Stimulated activated CD4-positive, alpha-beta T cell treated with anti-CD3 and anti-CD28 coated beads, Interleukin-12 subunit alpha, Interleukin-12 subunit beta, amount 100 ng/mL, for 4 hours (primary cell): Measurements from ENCODE around the gene PNPLA7.
"Not testable (repeated sequence)": the region's sequence is repeated elsewhere in the genome, so short reads cannot be mapped to it uniquely, and the experiment has no call there.

Experiments used
- DNase-seq: peaks from one replicate; pipeline ENCODE4 v3.0.0-alpha.2; 2020

PNPLA7 gene

DNA sequence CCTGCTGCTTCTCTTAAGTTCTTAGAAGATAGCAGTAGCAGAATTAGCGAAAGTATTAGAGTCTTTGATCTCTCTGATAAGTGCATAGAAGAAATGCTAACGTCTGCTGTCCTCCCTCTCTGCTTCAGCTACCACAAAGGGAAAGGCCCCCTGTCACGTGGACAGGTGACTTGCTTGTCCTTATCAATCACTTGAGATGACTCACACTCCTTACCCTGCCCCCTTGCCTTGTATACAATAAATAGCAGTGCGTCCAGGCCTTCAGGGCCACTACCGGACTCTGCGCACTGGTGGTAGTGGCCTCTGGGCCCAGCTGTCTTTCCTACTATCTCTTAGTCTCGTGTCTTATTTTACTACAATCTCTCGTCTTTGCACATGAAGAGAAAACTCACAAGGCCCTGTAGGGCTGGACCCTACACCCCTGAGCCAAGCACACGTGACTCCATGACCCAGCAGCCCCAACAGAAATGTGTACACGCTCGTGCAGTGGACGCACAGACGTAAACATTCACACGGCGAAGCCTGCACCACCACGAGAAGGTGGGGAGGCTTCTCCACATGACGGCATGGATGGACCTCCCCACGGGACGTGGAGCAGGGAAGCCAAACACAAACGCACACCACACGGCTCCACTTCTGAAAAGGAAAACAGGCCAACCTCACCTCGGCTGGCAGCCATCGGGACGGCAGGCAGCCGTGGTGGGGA is 38.3 kb downstream of the PNPLA7 start:
- no peak for DNase-seq

DNA sequence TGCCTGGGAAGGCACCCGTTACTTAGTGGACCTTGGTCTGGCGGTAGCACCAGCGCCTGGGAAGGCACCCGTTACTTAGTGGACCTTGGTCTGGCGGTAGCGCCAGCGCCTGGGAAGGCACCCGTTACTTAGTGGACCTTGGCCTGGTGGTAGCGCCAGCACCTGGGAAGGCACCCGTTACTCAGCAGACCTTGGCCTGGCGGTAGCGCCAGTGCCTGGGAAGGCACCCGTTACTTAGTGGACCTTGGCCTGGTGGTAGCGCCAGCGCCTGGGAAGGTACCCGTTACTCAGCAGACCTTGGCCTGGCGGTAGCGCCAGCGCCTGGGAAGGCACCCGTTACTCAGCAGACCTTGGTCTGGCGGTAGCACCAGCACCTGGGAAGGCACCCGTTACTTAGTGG is 39.1 kb downstream of the PNPLA7 start:
- not testable (repeated sequence) for DNase-seq

DNA sequence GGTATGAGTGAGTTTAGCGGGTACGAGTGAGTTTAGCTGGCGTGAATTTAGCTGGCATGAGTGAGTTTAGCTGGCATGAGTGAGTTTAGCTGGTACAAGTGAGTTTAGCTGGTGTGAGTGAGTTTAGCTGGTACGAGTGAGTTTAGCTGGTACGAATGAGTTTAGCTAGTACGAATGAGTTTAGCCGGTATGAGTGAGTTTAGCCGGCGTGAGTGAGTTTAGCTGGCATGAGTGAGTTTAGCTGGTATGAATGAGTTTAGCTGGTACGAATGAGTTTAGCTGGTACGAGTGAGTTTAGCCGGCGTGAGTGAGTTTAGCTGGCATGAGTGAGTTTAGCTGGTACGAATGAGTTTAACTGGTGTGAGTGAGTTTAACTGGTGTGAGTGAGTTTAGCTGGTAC is 41.0 kb downstream of the PNPLA7 start:
- DNase-seq = no peak

DNA sequence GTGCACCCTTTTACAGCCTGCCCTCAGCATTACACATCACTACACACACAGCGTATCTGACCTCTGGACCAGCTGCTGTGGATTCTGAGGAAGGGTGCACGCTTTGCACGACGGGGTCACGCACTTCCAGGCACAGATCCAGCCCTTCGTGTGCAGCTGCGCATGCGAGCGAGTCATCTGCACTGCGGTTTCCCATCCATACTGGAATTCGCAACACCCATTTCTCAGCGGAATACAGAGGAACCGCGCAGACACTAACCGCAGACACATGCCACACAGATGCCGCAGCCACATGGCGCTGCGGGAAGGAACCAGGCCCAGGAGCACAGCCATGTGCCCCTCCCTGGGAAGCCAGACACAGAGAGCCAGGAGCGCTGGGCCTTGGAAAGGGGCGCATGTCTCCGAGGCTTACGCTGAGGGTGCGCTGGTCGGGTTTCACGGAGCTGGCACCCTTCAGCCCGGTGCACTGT is 43.5 kb downstream of the PNPLA7 start:
- DNase-seq = no peak

DNA sequence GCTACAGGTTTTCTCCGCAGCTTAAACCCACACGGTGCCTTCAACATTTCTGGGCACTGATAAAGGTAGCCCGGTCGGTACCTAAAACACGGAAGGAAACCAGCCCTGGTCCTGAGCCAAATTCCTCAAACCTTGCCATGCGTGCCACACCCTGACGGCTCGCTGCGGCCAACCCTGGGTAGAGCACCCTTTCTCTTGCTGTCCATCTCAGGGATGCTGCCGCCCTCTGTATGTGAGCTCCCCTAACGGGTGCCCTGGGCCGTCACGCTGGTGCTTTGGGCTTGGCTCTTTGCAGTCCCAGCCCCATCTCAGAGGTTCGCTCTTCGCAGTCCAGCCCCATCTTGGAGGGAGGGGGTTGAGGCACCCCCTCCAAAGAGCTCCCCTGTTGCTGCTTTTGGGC is 43.9 kb downstream of the PNPLA7 start:
- DNase-seq = no peak

DNA sequence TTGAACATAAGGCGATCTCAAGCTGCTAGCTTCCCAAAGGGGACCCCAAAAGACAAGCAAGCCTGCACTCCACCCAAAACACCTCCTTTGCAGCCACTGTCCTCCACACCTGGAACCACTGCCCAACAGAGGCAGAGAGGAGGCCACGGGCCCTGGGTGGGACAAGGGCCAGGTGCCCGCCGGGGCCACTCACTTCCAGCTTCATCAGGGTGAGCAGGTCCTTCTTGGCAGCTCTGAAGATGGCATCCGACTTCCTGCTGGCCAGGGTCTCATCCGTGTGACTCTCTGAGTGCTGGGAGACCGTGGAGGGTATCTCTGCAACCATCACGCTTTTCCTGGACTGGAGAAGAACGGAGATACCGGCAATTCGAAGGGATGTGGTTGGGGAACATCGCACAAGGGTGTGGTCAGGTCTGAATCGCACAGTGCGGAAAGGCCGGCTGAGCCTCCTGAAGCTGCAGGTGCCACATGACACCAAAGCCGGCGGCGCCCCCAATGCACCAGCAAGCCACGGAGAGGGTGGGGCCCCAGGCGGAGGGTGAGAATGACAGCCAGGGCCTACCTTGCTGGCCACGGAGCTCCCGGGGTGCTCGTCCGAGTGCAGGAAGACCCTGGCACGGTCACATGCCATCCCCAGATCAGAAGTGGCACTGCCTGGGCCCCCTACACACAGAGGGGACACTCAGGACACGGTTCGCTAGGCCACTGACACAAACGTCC is 44.6 kb downstream of the PNPLA7 start:
- DNase-seq = no peak

DNA sequence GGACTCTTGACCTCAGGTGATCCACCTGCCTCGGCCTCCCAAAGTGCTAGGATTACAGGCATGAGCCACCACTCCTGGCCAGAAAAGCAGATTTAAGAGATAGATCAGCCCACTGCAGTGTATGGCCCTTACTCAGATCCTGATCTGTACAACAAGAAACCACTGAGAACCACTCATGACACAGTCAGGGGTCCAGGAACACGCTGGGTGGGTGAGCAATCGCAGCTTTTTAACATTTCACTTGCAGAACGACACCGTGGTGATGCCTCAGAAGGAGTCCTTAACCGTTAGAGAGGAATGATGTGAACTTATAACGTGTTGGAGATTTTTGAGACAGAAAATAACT is 45.8 kb downstream of the PNPLA7 start:
- no peak for DNase-seq

DNA sequence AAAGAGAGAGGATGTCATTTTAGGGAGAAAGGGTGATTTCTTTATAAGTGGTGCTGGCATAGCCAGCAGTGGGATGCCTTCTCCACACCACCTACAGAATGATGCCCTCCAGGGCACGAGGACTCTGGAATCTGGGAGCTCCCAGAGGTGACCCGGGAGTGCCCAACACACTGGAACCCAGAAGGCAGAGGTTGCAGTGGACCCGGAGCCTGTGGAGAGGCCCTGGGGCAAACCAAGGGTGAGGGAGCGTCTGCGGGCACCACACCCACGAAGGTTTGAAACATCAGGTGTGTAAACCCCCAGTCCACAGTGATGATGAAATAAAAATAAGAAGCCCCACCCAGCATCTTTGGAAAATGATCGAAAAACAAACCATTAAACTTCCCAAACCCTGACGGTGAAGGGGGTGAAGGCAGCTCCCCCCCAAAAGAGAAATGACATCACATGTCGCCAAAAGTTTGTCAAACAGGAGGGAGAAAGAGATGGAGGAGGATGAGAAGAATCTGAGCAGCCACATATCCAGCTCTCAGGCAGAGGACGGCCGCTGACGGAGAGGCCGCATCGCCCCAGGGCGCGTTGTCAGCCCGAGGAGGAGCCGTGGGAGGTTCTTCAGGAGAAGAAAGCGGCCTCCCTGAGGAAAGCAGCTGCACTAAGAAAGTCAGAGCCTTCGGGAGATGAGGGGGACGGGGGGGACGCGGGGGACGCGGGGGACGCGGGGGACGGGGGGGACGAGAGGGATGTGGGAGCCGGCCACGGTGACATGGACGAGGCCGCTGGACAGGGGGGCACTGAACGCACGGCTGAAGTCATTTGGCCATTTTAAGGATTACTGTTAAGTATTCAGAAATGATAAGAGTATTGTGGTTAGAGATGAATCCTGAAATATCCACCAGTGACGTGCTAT is 47.9 kb downstream of the PNPLA7 start:
- DNase-seq = no peak

DNA sequence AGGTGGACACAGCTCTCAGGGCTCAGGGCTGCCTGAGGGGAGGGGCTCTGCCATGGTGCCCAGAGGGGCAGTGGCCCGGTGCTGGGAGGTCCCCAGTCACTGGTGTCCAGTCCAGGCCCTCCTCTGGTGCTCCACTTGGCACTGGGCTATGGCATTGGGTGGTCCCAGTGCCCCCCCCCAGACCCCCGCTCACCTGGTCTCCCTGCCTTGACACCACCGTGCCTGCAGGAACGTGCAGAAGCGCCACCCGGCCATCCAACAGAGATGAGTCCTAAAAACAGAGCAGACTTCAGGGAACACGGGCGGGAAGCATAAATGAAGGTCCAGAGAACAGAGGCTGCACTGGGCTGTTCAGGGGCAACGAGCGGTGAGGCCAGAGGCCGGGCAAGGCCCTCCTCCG is 48.7 kb downstream of the PNPLA7 start:
- no peak for DNase-seq

DNA sequence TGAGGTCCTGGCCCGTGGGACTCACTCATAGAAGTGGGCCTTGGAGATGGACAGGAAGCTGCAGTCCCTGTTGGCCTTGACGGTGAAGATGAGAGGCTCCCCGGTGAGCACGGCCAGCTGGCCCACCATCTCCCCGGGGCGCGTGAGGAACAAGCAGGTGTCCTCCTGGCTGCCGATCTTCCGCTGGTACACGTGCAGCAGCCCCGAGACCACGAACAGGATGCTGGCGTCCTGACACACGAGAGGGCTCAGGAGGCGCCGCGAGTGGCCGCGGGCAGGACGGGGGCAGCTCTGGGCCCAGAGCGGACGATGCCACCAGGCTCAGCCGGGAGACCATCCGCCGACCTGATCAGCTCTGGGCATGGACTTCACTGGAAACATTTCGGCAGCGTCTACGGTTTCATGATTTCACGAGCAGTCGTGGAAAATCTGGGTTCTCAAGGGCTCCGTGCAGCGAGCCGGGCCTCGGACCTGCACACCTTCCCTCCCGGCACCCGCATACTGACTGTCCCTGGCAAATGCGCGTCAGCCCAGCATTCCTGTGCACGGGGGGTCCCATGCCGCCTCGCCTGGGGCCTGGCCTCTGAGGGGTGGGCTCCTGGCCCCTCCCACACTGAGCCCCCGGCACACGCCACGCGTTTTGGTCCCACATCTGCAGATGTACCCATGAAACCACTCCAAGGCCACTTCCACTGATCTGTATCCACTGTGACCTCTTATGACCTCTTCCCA is 49.4 kb downstream of the PNPLA7 start:
- no peak for DNase-seq

DNA sequence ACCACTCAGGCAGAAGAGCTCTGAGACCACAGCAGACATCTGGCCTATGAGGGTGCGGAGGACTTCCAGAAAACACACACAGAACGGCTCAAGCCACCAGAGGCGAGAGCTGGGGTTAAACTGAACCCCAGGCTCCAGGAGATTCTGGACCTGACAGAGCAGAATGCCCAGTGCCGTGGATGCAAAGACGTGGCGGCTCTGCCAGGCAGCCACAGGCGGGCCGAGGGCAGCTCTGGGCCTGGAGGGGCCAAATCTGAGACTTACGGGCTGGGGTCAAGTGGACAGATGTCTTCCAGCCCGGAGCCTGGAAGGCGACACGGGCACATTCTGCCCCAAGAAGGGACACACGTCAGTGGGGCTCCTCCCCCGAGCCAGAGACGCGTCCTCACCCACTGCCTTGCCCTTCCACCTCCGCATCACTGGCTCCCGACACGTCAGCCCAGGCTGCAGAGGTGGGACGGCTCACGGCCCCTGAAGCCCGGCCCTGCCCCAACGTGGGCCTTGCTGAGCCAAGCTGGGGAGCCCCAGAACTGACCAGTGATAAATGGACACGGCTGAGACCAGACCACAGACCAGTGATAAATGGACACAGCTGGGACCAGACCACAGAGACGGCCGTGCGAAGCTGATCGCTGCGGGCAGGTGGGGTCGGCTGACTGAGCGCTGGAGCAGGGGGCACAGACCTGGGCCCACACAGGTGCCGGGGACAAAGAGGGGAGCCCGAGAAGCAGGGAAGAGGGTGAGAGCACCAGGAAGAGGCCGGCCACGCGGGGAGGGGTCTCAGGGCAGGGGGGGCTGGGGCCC is 50.1 kb downstream of the PNPLA7 start:
- DNase-seq = no peak

DNA sequence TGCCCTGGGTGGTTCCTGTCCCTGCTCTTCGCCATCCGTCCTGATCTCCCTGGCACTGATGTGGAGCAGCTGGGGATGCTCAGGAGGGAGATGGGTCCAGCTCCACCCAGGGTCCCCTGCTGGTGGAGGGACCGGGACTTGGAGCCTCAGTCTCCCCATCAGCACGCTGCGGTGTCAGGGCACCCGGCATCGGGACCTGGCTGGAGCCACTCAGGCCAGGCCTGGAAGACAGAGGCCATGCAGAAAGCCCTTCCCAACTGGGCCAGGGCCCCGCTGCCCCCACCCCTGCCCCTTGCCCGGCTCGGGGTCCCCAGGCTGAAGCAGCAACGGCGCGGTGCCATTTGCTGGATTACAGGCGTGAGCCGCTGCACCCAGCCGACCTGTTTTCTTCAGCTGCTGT is 50.8 kb downstream of the PNPLA7 start:
- no peak for DNase-seq

DNA sequence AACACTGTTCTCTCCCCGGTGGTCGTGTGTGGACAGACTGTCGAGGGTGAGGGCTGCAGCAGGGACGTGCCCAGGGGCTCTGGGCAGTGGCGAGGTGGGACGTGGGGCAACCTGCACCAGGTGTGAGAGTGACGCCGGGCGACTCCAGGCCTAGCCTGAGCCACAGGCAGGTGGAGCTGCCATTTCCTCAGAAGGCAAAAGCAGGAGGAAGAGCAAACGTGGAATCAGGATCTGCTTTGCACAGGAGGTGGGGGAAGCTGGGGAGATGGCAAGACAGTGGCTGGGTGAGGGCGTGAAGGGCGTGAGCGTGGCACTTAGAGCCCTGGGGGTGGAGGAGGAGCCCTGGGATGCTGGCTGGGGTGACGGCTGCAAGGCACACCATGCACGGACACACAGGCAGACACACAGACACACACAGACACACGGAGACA is 51.5 kb downstream of the PNPLA7 start:
- DNase-seq = no peak

DNA sequence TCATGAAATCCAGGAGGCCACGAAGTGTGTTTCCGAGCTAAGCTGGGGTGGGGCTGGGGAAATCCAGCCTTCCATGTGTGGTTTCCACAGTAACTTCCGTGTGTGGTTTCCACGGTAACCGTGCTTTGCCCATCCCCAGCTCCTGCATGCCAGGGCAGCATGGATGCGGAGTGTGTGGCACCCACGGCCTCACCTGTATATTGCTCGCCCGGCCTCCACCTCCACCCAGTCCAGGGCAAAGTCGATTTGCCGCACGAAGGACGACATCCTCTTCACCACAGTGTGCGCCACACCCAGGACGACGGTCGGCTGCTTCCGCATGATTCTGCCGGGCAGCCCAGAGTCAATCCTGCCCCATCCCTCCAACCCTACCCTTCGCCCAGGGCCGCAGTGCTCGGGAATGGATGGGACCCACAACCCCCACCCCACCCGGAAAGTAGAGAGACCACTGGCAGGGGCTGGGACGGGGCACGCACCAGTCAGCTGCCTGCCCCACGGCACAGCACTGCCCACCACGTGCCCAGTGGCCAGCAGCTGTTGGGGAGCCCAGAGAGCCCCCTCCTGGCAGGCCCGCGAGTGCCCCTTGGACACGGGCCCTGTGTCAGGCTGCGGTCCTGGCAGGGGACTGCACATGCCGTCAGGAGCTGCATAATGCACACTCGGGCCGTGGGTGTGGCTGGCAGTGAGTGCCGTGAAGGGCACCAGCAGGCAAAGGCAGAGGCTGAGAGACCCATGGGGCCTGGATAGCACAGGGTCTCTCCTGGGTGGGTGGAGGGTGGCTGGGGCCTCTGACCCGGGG is 52.1 kb downstream of the PNPLA7 start:
- no peak for DNase-seq

DNA sequence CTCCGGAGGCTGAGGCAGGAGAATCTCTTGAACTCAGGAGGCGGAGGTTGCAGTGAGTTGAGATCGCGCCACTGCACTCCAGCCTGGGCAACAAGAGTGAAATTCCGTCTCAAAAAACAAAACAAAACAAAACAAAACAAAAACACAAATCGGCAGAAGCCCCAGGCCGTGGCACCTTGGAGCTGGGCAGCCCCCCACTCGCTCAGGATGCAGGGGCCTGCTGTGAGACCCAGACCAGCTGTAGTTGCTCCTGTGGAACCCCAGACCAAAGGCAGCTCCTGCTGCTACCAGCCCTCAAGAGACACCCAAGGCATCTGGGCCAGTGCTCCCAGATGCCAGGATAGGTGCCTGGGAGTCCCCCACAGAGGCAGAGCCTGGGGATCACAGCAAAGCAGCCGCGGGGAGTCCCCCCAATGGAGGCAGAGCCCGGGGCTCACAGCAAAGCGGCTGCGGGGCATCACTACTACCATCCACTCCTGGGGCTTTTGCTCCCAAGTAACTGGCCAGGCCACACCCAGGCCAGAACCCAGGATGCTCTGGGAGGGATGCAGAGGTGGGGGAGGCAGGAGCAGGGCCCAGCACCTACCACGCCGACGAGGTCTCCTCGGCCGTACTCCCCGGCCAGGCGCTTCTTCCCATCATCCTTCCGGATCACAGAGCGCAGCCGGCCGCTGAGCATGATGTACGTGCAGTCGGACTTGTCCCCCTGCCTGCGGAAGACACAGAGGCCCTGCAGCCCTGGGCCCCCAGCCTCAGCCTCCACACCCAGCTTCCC is 53.4 kb downstream of the PNPLA7 start:
- no peak for DNase-seq

DNA sequence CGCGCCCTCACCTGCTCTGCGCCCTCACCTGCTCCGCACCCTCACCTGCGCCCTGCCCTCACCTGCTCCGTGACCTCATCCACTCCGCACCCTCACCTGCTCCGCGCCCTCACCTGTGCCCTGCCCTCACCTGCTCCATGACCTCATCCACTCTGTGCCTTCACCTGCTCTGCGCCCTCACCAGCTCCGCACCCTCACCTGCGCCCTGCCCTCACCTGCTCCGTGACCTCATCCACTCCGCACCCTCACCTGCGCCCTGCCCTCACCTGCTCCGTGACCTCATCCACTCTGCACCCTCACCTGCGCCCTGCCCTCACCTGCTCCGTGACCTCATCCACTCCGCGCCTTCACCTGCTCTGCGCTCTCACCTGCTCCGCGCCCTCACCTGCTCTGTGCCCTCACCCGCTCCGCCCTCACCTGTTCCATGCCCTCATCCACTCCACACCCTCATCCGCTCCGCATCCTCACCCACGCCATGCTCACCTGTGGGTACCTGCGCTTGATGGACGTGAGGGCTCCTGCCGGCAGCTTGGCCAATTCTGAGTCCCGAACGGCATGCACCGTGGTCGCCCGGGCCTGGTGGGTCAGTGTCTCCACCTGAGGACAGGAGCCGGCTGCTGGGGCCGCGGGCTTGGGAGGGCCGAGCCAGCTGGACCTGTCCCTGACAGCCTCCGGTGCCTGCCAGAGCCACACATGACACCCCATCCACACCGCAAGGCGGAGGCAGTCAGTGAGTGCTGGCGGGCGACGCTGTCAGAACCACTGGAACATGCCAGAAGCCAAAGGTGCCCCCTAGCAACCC is 55.5 kb downstream of the PNPLA7 start:
- no peak for DNase-seq

DNA sequence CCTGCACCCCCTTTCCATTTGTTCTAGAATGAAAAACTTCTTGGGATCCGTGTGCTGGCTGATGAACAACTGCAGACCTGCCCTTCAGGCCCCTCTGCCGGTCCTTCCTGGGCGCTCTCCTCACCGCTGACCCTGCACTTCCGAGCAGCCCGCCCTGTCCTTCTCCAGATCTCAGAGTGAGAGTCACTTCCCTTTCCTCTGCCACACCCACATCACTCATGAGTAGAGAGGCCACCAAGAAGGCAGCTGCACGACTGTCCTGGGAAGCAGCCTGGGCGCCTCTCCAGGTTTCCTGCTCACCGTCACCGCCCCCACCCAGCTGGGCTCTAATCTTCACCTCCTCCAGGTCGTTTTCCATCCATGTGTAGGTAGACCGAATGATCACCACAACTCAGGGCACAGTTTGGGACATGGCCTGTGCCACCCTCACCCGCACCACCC is 56.1 kb downstream of the PNPLA7 start:
- no peak for DNase-seq

DNA sequence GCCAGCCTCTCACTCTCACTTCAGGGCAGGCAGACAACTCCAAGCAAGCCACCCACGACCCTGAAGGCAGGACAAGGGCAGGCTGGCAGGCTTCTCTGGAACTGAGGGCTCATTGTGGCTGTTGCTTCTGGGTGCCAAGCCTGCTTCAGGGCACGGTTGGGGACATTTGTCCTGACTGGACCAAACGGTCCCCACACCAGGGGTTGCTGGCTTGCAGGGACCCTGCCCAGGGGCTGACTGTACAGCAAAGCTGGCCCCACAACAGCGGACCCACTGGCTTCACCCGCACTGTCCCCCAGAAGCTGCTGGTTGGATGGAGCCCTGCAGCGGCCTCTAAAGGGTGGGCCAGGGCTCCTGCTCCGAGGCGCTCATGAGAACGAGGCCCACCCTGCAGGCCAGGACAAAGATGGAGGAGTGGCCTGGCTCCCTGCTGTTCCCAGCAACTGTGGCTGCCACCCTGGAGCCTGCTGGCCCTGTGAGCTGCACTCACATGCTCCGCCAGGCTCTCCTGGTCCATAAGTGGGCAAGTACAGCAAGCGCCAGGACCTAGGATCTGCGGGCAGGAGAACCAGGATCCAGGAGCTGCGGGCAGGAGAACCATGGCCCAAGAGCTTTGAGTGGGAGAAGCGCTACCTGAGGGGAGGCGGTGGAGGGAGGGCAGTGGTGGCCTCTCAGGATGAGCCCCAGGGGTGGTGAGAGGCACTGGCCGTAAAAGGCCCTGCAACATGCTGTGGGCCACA is 56.7 kb downstream of the PNPLA7 start:
- DNase-seq = no peak
